Neuronal stem cell (in vitro differentiated cells): Measurements from ENCODE around the gene CPPED1.

Experiments used
- DNase-seq: peaks from one replicate; pipeline ENCODE4 v3.0.0-alpha.2; 2013; ENCODE audit warnings: low spot score
- H2AFZ ChIP-seq: one replicate; pipeline ENCODE4 v1.6.1; 2013; ENCODE audit warnings: mild to moderate bottlenecking, low read length, inconsistent platforms
- H2AK5ac ChIP-seq: 2 replicates; pipeline ENCODE4 v1.6.1; 2013; ENCODE audit warnings: low read depth, mild to moderate bottlenecking, inconsistent platforms, low read length, moderate library complexity, mixed read lengths
- H2BK120ac ChIP-seq: 2 replicates; pipeline ENCODE4 v1.6.1; 2013; ENCODE audit warnings: low read depth, mild to moderate bottlenecking, inconsistent platforms, low read length, moderate library complexity, mixed read lengths
- H2BK12ac ChIP-seq: one replicate; pipeline ENCODE4 v1.6.1; 2013; ENCODE audit warnings: low read length, inconsistent platforms
- H2BK15ac ChIP-seq: 2 replicates; pipeline ENCODE4 v1.6.1; 2013; ENCODE audit warnings: mild to moderate bottlenecking, low read length, inconsistent platforms, mixed read lengths
- H2BK5ac ChIP-seq: one replicate; pipeline ENCODE4 v1.6.1; 2013; ENCODE audit warnings: inconsistent platforms, mild to moderate bottlenecking, low read length, moderate library complexity
- H3K14ac ChIP-seq: one replicate; pipeline ENCODE4 v1.6.1; 2013; ENCODE audit warnings: low read length, inconsistent platforms
- H3K18ac ChIP-seq: 2 replicates; pipeline ENCODE4 v1.6.1; 2013; ENCODE audit warnings: low read length, inconsistent platforms
- H3K23ac ChIP-seq: 2 replicates; pipeline ENCODE4 v1.6.1; 2013; ENCODE audit warnings: low read depth, mild to moderate bottlenecking, mixed read lengths, low read length, inconsistent platforms; ENCODE audit not compliant: poor library complexity
- H3K27ac ChIP-seq: replicated peaks from 3 replicates; pipeline ENCODE4 v1.5.1; 2013; ENCODE audit warnings: low read length, inconsistent platforms
- H3K27me3 ChIP-seq, 3 experiments: 2 replicates each; pipeline ENCODE4 v1.6.1; 2013; ENCODE audit warnings: low read length in 3 of 3, mild to moderate bottlenecking in 2 of 3, inconsistent platforms in 1 of 3, low read depth in 1 of 3, mixed read lengths in 1 of 3, moderate library complexity in 1 of 3; ENCODE audit not compliant: control insufficient read depth in 3 of 3, insufficient read depth in 3 of 3
- H3K36me3 ChIP-seq, 2 donors: replicated peaks in 1 of 2; 2 replicates each; pipeline ENCODE4 v1.6.1; 2013; ENCODE audit warnings: low read length in 2 of 2; ENCODE audit not compliant: control insufficient read depth in 2 of 2, insufficient read depth in 2 of 2
- H3K4ac ChIP-seq: 2 replicates; pipeline ENCODE4 v1.6.1; 2013; ENCODE audit warnings: inconsistent platforms, mild to moderate bottlenecking, low read length, moderate library complexity
- H3K4me1 ChIP-seq, 2 donors: 1 replicate in 1 of 2; 2 replicates in 1 of 2; pipeline ENCODE4 v1.6.1; 2013; ENCODE audit warnings: low read length in 2 of 2, low read depth in 1 of 2; ENCODE audit not compliant: control insufficient read depth in 2 of 2, insufficient read depth in 1 of 2
- H3K4me2 ChIP-seq: one replicate; pipeline ENCODE4 v1.6.1; 2013; ENCODE audit warnings: mild to moderate bottlenecking, low read length, inconsistent platforms; ENCODE audit not compliant: insufficient read depth, poor library complexity, severe bottlenecking
- H3K4me3 ChIP-seq, 2 donors: 2 replicates each; pipeline ENCODE4 v1.5.1; 2013; ENCODE audit warnings: low read length in 2 of 2, mild to moderate bottlenecking in 2 of 2, inconsistent platforms in 1 of 2, moderate library complexity in 1 of 2
- H3K79me1 ChIP-seq: one replicate; pipeline ENCODE4 v1.6.1; 2013; ENCODE audit warnings: low read depth, mild to moderate bottlenecking, inconsistent platforms, low read length, moderate library complexity
- H3K9ac ChIP-seq: one replicate; pipeline ENCODE4 v1.6.1; 2013; ENCODE audit warnings: mild to moderate bottlenecking, low read depth, low read length, inconsistent platforms; ENCODE audit not compliant: poor library complexity
- H3K9me3 ChIP-seq, 2 donors: replicated peaks in 1 of 2; 2 replicates each; pipeline versions ENCODE3 to v1.6.1; 2013; ENCODE audit warnings: low read length in 2 of 2, mild to moderate bottlenecking in 2 of 2, inconsistent platforms in 1 of 2, low read depth in 1 of 2, mixed read lengths in 1 of 2, moderate library complexity in 1 of 2; ENCODE audit not compliant: control insufficient read depth in 2 of 2, insufficient read depth in 1 of 2
- H4K8ac ChIP-seq: one replicate; pipeline ENCODE4 v1.6.1; 2013; ENCODE audit warnings: low read depth, mild to moderate bottlenecking, inconsistent platforms, low read length, moderate library complexity
- H4K91ac ChIP-seq: one replicate; pipeline ENCODE4 v1.6.1; 2013; ENCODE audit warnings: low read length, low read depth, mild to moderate bottlenecking, inconsistent platforms; ENCODE audit not compliant: poor library complexity
- WGBS, 2 donors: extraction: QIAGEN DNeasy Blood & Tissue Kit; methylation state at CpG; one replicate each; pipeline ENCODE4 v1.1.7; 2013; ENCODE audit warnings: missing lambda C conversion rate in 2 of 2, mixed read lengths in 1 of 2; ENCODE audit not compliant: insufficient read length in 2 of 2, insufficient replicate concordance in 1 of 2; ENCODE audit errors: extremely low coverage in 2 of 2; 5-methylcytosine and 5-hydroxymethylcytosine counted together

CPPED1 gene

GRCh38 chr16:12753203-12754023 is 50.3 kb downstream of the CPPED1 start:
- H3K23ac ChIP-seq: no peak overlapping the region
- no peak overlapping the region for H2AK5ac ChIP-seq
- peaks cover 2 to 7% of the 10 kb centered on the region in 2 donors for H3K4me1 ChIP-seq
- no peaks in the 10 kb centered on the region for H3K79me1 ChIP-seq
- no peak overlapping the region for H2BK15ac ChIP-seq
- no peaks in the 10 kb centered on the region for H3K36me3 ChIP-seq
- H2AFZ ChIP-seq: no peak overlapping the region
- no peak overlapping the region for H4K8ac ChIP-seq
- no peaks in the 10 kb centered on the region for H3K9me3 ChIP-seq
- H4K91ac ChIP-seq: no peak overlapping the region
- no peak overlapping the region for H2BK12ac ChIP-seq
- no peak overlapping the region for H2BK120ac ChIP-seq
- no peak overlapping the region for H3K14ac ChIP-seq
- H3K18ac ChIP-seq: no peak overlapping the region
- WGBS, 2 donors: no CpG with 5 or more reads among the region's 15 CpGs
- DNase-seq: no peak
- no peak overlapping the region for H2BK5ac ChIP-seq
- no peaks in the 10 kb centered on the region for H3K27me3 ChIP-seq
- H3K4ac ChIP-seq: no peak overlapping the region
- no peak overlapping the region for H3K4me3 ChIP-seq
- H3K27ac ChIP-seq: no peak overlapping the region
- no peak overlapping the region for H3K4me2 ChIP-seq
- no peak overlapping the region for H3K9ac ChIP-seq

DNA sequence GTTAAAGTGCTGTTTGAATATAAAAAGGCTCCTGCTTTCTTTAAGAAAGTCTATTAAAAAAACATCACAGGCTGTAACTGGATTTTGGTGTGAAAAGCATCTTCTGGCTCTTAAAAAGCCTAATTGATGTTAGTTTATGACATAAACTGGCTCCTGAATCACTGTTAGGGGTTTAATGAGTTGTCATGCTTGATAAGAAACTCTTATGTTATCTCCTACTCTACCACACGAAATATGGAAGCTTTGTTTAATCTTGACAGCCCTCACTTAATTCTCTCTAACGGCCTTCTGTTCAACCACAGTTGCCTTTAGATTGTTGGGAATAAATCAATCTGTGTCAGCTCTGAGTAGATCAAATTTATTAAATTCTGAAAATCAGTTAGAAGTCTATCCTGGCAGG is 51.5 kb downstream of the CPPED1 start:
- Histone ChIP-seq H3K27ac (no peak overlapping the region), H2BK12ac (no peak overlapping the region), H3K4me1 (no peaks in the 10 kb centered on the region), H2AFZ (no peak overlapping the region), H3K4ac (no peak overlapping the region), H3K36me3 (no peaks in the 10 kb centered on the region), H3K79me1 (no peaks in the 10 kb centered on the region), H4K8ac (no peak overlapping the region), H2BK5ac (no peak overlapping the region), H2BK15ac (no peak overlapping the region), H3K9ac (no peak overlapping the region), H4K91ac (no peak overlapping the region), H3K4me2 (no peak overlapping the region), H2AK5ac (no peak overlapping the region), H3K14ac (no peak overlapping the region), H2BK120ac (no peak overlapping the region), H3K18ac (no peak overlapping the region), H3K27me3 (no peaks in the 10 kb centered on the region), H3K23ac (no peak overlapping the region), H3K4me3 (no peak overlapping the region), H3K9me3 (no peaks in the 10 kb centered on the region)
- no peak for DNase-seq
- WGBS, 2 donors: no CpG with 5 or more reads among the region's 2 CpGs

- no peak overlapping the region for H3K4me3 ChIP-seq
- H3K14ac ChIP-seq: no peak overlapping the region
- no peak overlapping the region for H2AK5ac ChIP-seq
- no peak overlapping the region for H3K4ac ChIP-seq
- no peaks in the 10 kb centered on the region for H3K4me1 ChIP-seq
- no peak for DNase-seq
- no peak overlapping the region for H4K8ac ChIP-seq
- no peak overlapping the region for H2BK120ac ChIP-seq
- WGBS, 2 donors: no CpG with 5 or more reads among the region's 9 CpGs
- no peak overlapping the region for H3K27ac ChIP-seq
- no peak overlapping the region for H2AFZ ChIP-seq
- H2BK15ac ChIP-seq: no peak overlapping the region
- H2BK5ac ChIP-seq: no peak overlapping the region
- no peak overlapping the region for H3K18ac ChIP-seq
- no peaks in the 10 kb centered on the region for H3K36me3 ChIP-seq
- no peak overlapping the region for H3K9ac ChIP-seq
- H3K4me2 ChIP-seq: no peak overlapping the region
- H3K23ac ChIP-seq: no peak overlapping the region
- no peaks in the 10 kb centered on the region for H3K27me3 ChIP-seq
- no peaks in the 10 kb centered on the region for H3K9me3 ChIP-seq
- no peak overlapping the region for H4K91ac ChIP-seq
- no peak overlapping the region for H2BK12ac ChIP-seq
- H3K79me1 ChIP-seq: no peaks in the 10 kb centered on the region
Measured at GRCh38 chr16:12750554-12750918, 53.2 kb downstream of the CPPED1 start.

DNA sequence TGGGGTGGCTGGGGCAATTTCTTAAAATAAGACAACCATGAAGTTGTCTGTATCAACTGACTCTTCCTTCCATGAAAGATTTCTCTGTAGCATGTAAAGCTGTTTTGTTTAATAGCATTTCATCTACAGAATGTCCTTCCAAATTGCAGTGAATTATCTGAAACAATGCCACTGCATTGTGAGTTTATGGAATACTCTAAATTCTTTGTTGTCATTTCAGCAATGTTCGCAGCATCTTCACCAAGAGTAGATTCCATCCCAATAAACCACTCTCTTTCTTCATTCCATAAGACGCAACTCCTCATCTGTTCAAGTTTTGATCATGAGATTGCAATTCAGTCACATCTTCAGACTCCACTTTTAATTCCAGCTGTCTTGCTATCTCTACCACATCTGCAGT is 54.6 kb downstream of the CPPED1 start:
- H3K4ac ChIP-seq: no peak overlapping the region
- H3K4me1 ChIP-seq: no peaks in the 10 kb centered on the region
- H3K9me3 ChIP-seq: peaks cover 0 to 2% of the 10 kb centered on the region in 2 donors
- H4K8ac ChIP-seq: no peak overlapping the region
- H3K79me1 ChIP-seq: no peaks in the 10 kb centered on the region
- no peak overlapping the region for H3K4me3 ChIP-seq
- no peak overlapping the region for H2BK120ac ChIP-seq
- no peak overlapping the region for H3K23ac ChIP-seq
- no peak overlapping the region for H3K18ac ChIP-seq
- no peak overlapping the region for H2BK15ac ChIP-seq
- no peaks in the 10 kb centered on the region for H3K27me3 ChIP-seq
- no peak overlapping the region for H2AK5ac ChIP-seq
- no peak for DNase-seq
- H3K27ac ChIP-seq: no peak overlapping the region
- no peak overlapping the region for H4K91ac ChIP-seq
- H3K4me2 ChIP-seq: no peak overlapping the region
- WGBS, 2 donors: no CpG with 5 or more reads among the region's 2 CpGs
- no peak overlapping the region for H2BK5ac ChIP-seq
- H2AFZ ChIP-seq: no peak overlapping the region
- no peak overlapping the region for H2BK12ac ChIP-seq
- H3K9ac ChIP-seq: no peak overlapping the region
- H3K36me3 ChIP-seq: no peaks in the 10 kb centered on the region
- no peak overlapping the region for H3K14ac ChIP-seq
